Tibial nerve (tissue), 4 donors: ENCODE data around the gene PLCB4.

Experiments
- EP300 ChIP-seq, 2 donors: sonication (generic); formaldehyde crosslinking; IDR thresholded peaks; one replicate each; pipeline ENCODE4 v1.6.1; 2017; ENCODE audit warnings: antibody characterized with exemption in 2 of 2, mild to moderate bottlenecking in 1 of 2
- POLR2A ChIP-seq, 2 donors: fragments of 450-650 bp; IDR thresholded peaks; one replicate each; pipeline ENCODE4 v1.6.1; 2017; ENCODE audit warnings: antibody characterized with exemption in 2 of 2, mild to moderate bottlenecking in 2 of 2, moderate library complexity in 2 of 2
- TF ChIP-seq, protein P1 (sequence below), 5 experiments: fragments of 200-600 bp in 3 of 5; fragments of 450-650 bp in 2 of 5; sonication (generic) in 3 of 5; IDR thresholded peaks; one replicate each; pipeline ENCODE4 v1.5.1; 2016 to 2019; ENCODE audit warnings: antibody characterized with exemption in 5 of 5, mild to moderate bottlenecking in 3 of 5, moderate library complexity in 2 of 5

DNA sequence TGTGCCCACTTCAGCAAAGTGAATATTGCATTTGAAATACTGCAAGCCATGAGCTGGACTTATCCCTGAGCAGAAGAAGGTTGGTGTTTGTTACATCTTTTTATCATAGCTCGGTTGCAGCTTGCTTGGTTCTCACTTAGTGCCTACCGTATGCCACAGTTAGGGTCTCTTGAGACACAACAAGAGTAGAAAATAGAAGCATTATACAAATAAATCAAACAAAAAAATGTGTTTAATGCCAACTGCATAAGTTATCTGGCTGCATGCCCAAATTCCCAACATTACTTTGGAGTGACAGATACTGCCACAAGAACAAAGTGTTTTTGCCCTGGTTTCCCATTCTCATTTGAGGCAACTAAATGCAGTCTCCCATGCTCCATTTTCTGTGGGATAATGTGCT, 391.6 kb downstream of the PLCB4 start:
- TF ChIP-seq, protein P1, sequence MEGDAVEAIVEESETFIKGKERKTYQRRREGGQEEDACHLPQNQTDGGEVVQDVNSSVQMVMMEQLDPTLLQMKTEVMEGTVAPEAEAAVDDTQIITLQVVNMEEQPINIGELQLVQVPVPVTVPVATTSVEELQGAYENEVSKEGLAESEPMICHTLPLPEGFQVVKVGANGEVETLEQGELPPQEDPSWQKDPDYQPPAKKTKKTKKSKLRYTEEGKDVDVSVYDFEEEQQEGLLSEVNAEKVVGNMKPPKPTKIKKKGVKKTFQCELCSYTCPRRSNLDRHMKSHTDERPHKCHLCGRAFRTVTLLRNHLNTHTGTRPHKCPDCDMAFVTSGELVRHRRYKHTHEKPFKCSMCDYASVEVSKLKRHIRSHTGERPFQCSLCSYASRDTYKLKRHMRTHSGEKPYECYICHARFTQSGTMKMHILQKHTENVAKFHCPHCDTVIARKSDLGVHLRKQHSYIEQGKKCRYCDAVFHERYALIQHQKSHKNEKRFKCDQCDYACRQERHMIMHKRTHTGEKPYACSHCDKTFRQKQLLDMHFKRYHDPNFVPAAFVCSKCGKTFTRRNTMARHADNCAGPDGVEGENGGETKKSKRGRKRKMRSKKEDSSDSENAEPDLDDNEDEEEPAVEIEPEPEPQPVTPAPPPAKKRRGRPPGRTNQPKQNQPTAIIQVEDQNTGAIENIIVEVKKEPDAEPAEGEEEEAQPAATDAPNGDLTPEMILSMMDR (IDR thresholded peaks at IDR 0.05) = no peak
- TF ChIP-seq POLR2A (IDR thresholded peaks at IDR 0.05) = no peak
- no peak for TF ChIP-seq EP300 (IDR thresholded peaks at IDR 0.05)
